AG04450 (cell line): ENCODE results near the gene GNAS. TPM values are rescaled to one million over a fixed set of nuclear protein-coding genes. Genes with fewer than 3 reads are reported as not detected.

Source experiments
- CTCF ChIA-PET: fragments of 300-600, 350-600 bp; formaldehyde crosslinking; extraction: SDS; loops from one replicate; lab custom pipeline; 2022; ENCODE audit warnings: antibody characterized with exemption, inconsistent platforms; lab: Charles Lee
- POLR2A ChIA-PET: fragments of 350-600 bp; formaldehyde crosslinking; extraction: SDS; loops from one replicate; lab custom pipeline; 2021; ENCODE audit warnings: antibody characterized with exemption, inconsistent platforms; lab: Yijun Ruan, JAX
- DNase-seq: peaks from one replicate; pipeline ENCODE4 v3.0.0-alpha.2; 2011; ENCODE audit warnings: low read depth, low spot score
- H3K27ac ChIP-seq: one replicate; pipeline ENCODE4 v1.5.1; 2012; ENCODE audit warnings: low read depth, low read length, control low read depth
- H3K27me3 ChIP-seq: one replicate; pipeline ENCODE4 v1.6.0; 2012; ENCODE audit warnings: low read length; ENCODE audit not compliant: control insufficient read depth, insufficient read depth
- H3K4me3 ChIP-seq: 2 replicates; pipeline ENCODE4 v1.5.1; 2011; ENCODE audit warnings: mild to moderate bottlenecking, low read depth, low read length, control low read depth
- H3K9me3 ChIP-seq: 2 replicates; pipeline ENCODE4 v1.5.1; 2012; ENCODE audit warnings: low read length; ENCODE audit not compliant: control insufficient read depth, insufficient read depth
- polyA plus RNA-seq: library from polyadenylated mRNA; depleted of rRNA; stranded (reverse); fragments of >200 nt; gene quantifications from 2 replicates; pipeline ENCODE4 v1.2.3, GENCODE V29; 2011
- TF ChIP-seq, protein P1 (sequence below): IDR thresholded peaks from 2 replicates; pipeline ENCODE4 v1.5.1; 2011; ENCODE audit warnings: low read depth, low read length, control low read depth, inconsistent platforms

Gene GNAS
- polyA plus RNA-seq, 1 experiment: 765 TPM

DNA sequence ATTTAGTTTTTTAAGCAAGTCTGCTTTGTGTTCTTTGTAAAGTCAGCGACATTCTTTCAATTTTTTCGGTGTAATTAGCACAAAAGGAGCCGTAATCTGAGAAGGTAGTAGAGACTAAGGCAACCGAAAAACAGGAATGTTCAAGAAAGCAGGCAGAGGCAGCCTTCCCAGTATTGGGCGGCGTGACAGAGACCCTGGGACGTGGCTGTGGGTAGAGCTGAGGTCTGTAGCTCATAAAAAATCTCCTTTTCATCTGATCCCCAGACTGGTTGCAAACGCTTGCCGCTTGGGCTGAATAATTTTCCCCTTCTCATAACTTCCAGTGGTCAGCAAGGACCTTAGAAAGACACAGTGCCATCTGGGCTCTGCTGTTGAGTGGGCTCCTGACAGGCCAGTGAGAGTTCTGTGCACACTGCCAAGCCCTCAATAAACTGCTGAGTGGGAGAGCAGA is 30.8 kb downstream of the GNAS start:
- TF ChIP-seq, protein P1, sequence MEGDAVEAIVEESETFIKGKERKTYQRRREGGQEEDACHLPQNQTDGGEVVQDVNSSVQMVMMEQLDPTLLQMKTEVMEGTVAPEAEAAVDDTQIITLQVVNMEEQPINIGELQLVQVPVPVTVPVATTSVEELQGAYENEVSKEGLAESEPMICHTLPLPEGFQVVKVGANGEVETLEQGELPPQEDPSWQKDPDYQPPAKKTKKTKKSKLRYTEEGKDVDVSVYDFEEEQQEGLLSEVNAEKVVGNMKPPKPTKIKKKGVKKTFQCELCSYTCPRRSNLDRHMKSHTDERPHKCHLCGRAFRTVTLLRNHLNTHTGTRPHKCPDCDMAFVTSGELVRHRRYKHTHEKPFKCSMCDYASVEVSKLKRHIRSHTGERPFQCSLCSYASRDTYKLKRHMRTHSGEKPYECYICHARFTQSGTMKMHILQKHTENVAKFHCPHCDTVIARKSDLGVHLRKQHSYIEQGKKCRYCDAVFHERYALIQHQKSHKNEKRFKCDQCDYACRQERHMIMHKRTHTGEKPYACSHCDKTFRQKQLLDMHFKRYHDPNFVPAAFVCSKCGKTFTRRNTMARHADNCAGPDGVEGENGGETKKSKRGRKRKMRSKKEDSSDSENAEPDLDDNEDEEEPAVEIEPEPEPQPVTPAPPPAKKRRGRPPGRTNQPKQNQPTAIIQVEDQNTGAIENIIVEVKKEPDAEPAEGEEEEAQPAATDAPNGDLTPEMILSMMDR: no peak
- Histone ChIP-seq H3K27ac (no peak overlapping the region), H3K4me3 (no peak overlapping the region), H3K27me3 (peaks cover 20% of the 10 kb centered on the region), H3K9me3 (no peaks in the 10 kb centered on the region; the same call in 1 of the 2 replicates)
- DNase-seq: no peak
- ChIA-PET CTCF (interaction anchor here (1.4 kb wide), 1 partner anchor 13 kb away, joined by 7 read pairs; no protein-coding TSS in a partner anchor), POLR2A (no interaction called here)

DNA sequence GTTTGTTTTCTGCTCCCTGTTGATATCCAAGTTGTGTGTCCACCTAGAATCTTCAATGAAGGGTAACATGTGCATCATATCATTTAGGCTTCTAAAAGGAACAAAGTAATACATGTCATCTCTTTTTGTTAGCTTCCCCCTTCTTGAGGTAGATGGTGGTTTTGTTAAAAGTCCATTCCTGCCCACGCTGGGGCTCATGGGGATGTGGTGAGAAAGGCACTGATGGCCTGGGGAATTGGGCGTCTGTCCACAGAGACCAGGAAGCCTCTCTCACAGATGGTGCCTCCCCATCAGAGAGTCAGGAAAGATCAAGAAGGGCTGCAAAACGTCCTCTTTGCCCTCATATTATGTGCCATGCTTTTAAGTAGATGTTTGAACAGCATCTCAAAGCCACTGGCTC is 32.5 kb downstream of the GNAS start:
- CTCF ChIA-PET: interaction anchor here (1.3 kb wide), 1 partner anchor 203 kb away, joined by 3 read pairs; no protein-coding TSS in a partner anchor
- H3K27ac ChIP-seq: no peak overlapping the region

DNA sequence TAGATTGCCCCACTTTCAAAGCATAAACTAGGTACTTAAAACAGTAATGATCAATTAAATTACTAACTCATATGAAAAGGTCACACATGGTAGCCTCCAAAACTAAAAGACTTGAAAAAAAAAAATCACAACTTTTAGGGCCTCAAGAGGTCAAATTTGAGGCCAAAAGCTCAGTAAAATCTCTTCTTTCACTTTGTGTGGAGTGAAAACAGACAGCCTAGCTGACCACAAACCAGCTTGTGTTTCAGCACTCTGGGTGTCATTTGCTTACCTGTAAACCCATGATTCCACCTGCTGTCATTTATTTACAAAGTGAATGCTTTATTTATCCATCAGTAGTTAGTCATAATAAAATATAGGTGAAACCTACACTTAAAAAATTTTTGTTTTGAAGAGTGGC is 34.0 kb downstream of the GNAS start:
- Histone ChIP-seq H3K27me3 (peaks cover 10% of the 10 kb centered on the region), H3K4me3 (no peak overlapping the region), H3K27ac (no peak overlapping the region), H3K9me3 (peaks cover 3% of the 10 kb centered on the region; the same call in 1 of the 2 replicates)
- ChIA-PET CTCF (interaction anchor here (1.0 to 1.2 kb wide), 2 partner anchors 16 to 201 kb away, joined by 4 to 7 read pairs; no protein-coding TSS in a partner anchor), POLR2A (no interaction called here)
- no peak for DNase-seq
- TF ChIP-seq, protein P1: no peak

More for the DNA sequence above, 32.5 kb downstream of the GNAS start:
- H3K27me3 ChIP-seq: peaks cover 10% of the 10 kb centered on the region
- POLR2A ChIA-PET: no interaction called here
- TF ChIP-seq, protein P1: no peak
- no peak for DNase-seq
- no peak overlapping the region for H3K4me3 ChIP-seq
- H3K9me3 ChIP-seq: peaks cover 3% of the 10 kb centered on the region; the same call in 1 of the 2 replicates

DNA sequence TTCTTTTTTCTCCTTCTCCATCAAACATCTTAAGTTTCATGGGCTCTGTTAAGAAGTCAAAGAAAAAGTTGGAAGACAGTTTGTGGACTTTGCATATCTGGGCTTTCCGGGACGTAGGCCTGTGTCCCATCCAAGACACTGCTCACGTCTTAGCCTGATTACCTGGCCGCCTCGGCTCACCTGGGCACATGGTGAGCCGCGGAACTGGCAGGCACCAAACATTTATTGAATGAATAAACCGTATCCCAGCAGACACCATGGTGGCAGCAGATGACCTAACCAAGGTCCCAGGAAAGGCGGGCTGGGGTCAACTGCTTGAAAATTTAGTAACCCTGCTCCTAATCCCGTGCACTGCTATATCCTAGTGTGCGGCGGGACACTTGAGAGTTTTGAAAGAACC is 35.6 kb downstream of the GNAS start:
- Histone ChIP-seq H3K4me3 (peak overlapping the region; percentile 74), H3K9me3 (peaks cover 3% of the 10 kb centered on the region; the same call in 1 of the 2 replicates), H3K27me3 (peaks cover 10% of the 10 kb centered on the region), H3K27ac (no peak overlapping the region)
- CTCF ChIA-PET: no interaction called here
- POLR2A ChIA-PET: no interaction called here
- TF ChIP-seq, protein P1: no peak
- no peak for DNase-seq

DNA sequence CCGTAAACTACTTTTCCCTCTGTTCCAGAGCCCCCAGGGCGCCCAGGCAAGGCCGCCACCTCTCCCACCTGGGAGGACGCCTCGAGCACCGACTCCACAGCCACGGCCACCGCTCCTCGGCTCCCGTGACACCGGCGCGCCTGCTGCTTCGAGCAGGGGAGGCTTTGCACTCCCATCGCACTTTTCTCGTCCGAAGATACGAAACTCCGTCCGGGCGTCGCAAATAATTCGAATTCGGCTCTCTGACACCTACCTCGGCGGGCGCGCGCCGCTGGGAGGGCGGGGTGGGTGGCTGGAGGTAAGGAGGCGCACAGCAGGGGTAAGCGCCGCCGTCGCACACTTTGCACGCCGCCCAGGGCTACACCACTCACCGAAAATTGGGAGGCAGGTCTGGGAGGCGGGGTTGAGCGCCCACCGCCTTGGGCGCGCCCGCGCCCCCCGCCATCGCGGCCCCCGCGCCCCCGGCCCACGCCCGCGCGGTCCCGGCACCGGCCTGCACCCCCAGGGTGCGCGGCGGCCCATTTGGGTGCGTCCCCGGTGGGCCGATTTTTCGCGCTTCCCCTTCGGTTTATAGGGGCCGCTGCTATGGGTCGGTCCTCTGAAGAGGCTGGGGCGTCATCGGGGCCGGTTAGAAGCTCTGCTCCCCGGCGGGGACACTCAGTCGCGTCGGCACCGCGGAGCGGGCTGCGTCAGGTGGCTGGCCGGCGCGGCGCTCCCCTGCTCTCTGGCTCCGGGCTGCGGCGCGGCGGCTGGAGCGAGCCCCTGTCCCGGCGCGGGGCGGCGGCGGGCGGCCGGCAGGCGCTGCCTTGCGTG is 36.2 kb downstream of the GNAS start:
- CTCF ChIA-PET: no interaction called here

More for the DNA sequence above, 36.2 kb downstream of the GNAS start:
- Histone ChIP-seq H3K9me3 (peaks cover 3% of the 10 kb centered on the region; the same call in 1 of the 2 replicates), H3K27ac (no peak overlapping the region), H3K4me3 (peak overlapping the region; percentile 74), H3K27me3 (peaks cover 4% of the 10 kb centered on the region)
- no peak for DNase-seq
- TF ChIP-seq, protein P1: no peak
- POLR2A ChIA-PET: interaction anchor here (1.0 kb wide), 1 partner anchor 37 kb away, joined by 3 read pairs; the partner anchor contains the start of gene GNAS
